Measurements from ENCODE around the gene RGS1.

DNA sequence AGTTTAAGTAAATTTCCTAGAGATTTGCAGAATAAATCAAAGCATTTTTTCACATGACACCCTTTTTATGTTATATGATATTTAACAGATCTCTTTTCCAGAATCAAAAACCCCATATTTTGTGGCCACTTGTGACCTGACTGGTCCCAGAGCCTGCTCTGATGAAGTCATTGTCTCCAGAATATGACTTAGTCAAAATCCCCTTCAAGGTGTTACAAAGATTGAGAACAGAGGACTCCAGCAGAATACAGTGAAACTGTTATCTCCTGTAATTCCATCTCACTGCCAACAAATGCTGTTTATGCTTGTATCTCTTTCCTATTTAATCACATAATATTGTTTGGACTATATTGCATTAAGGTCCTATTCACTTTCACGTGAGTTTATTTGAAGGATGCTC lies 25.6 kb downstream of the RGS1 start:
- TF ChIP-seq POLR2AphosphoS5 (IDR thresholded peaks at IDR 0.05; ENCODE audit: low read depth, low read length) = no peak
- no peak for TF ChIP-seq SIN3A (IDR thresholded peaks at IDR 0.05; ENCODE audit: borderline replicate concordance, insufficient read depth, low read length)
- TF ChIP-seq, protein P1, sequence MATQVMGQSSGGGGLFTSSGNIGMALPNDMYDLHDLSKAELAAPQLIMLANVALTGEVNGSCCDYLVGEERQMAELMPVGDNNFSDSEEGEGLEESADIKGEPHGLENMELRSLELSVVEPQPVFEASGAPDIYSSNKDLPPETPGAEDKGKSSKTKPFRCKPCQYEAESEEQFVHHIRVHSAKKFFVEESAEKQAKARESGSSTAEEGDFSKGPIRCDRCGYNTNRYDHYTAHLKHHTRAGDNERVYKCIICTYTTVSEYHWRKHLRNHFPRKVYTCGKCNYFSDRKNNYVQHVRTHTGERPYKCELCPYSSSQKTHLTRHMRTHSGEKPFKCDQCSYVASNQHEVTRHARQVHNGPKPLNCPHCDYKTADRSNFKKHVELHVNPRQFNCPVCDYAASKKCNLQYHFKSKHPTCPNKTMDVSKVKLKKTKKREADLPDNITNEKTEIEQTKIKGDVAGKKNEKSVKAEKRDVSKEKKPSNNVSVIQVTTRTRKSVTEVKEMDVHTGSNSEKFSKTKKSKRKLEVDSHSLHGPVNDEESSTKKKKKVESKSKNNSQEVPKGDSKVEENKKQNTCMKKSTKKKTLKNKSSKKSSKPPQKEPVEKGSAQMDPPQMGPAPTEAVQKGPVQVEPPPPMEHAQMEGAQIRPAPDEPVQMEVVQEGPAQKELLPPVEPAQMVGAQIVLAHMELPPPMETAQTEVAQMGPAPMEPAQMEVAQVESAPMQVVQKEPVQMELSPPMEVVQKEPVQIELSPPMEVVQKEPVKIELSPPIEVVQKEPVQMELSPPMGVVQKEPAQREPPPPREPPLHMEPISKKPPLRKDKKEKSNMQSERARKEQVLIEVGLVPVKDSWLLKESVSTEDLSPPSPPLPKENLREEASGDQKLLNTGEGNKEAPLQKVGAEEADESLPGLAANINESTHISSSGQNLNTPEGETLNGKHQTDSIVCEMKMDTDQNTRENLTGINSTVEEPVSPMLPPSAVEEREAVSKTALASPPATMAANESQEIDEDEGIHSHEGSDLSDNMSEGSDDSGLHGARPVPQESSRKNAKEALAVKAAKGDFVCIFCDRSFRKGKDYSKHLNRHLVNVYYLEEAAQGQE (IDR thresholded peaks at IDR 0.05; ENCODE audit: insufficient read depth in 1 of 2, low read depth in 2 of 2, low read length in 2 of 2) = no peak
